Ovary (tissue), 9 donors: ENCODE data around the gene CDH23. TPM values are rescaled to one million over a fixed set of nuclear protein-coding genes. Genes with fewer than 3 reads are reported as not detected.

Experiments
- DNase-seq, 5 donors: peaks; one replicate each; pipeline ENCODE4 v3.0.0-alpha.2; 2019 to 2020
- H3K27ac ChIP-seq, 2 donors: fragments of 200-600 bp; one replicate each; pipeline versions ENCODE4 v1.5.1 to v1.8.0; 2019 to 2022
- H3K27me3 ChIP-seq: fragments of 200-600 bp; one replicate; pipeline ENCODE4 v1.8.0; 2022
- H3K36me3 ChIP-seq: fragments of 200-600 bp; sonication (generic); one replicate; pipeline ENCODE4 v1.5.1; 2019
- H3K4me1 ChIP-seq: one replicate; pipeline ENCODE4 v1.8.1; 2013; ENCODE audit warnings: mild to moderate bottlenecking, moderate library complexity; ENCODE audit not compliant: insufficient read depth
- H3K4me3 ChIP-seq: fragments of 200-600 bp; sonication (generic); one replicate; pipeline ENCODE4 v1.5.1; 2017
- H3K9me3 ChIP-seq, 2 donors: fragments of 200-600 bp in 1 of 2; sonication (generic) in 1 of 2; one replicate each; pipeline versions ENCODE4 v1.5.1 to v1.8.1; 2013 to 2019; ENCODE audit warnings: mild to moderate bottlenecking in 1 of 2, moderate library complexity in 1 of 2
- CTCF ChIP-seq, 3 donors: fragments of 450-650 bp in 2 of 3; fragments of 200-600 bp in 1 of 3; IDR thresholded peaks; one replicate each; pipeline versions ENCODE4 v1.5.1 to v1.8.0; 2016 to 2022; ENCODE audit warnings: antibody characterized with exemption in 3 of 3, mild to moderate bottlenecking in 1 of 3
- EP300 ChIP-seq: sonication (generic); formaldehyde crosslinking; IDR thresholded peaks from one replicate; pipeline ENCODE4 v1.6.1; 2017; ENCODE audit warnings: antibody characterized with exemption
- POLR2A ChIP-seq: fragments of 450-650 bp; IDR thresholded peaks from one replicate; pipeline ENCODE4 v1.6.1; 2017; ENCODE audit warnings: antibody characterized with exemption, mild to moderate bottlenecking, moderate library complexity
- WGBS, 3 donors: extraction: QIAGEN DNeasy Blood & Tissue Kit in 1 of 3; methylation state at CpG; one replicate each; pipeline versions ENCODE4 v1.1.5 to v1.1.7; 2013 to 2017; 5-methylcytosine and 5-hydroxymethylcytosine counted together
- intact Hi-C, 4 donors: fragments of 100-400 bp; cut with DNase I; formaldehyde crosslinking; loops; one replicate each; pipeline versions ENCODE4 v1.11.0 to v1.15.1; 2022 to 2023
- polyA plus RNA-seq, 2 donors: library from polyadenylated mRNA; stranded (reverse); fragments of 200-250 nt in 1 of 2; fragments of 350-450 nt in 1 of 2; fragmentation: Illumina TruSeq in 1 of 2; extraction: RNeasy Lipid Tissue Mini Kit (QIAGEN cat#74804) in 1 of 2; gene quantifications; one replicate each; pipeline ENCODE4 v1.2.3, GENCODE V29; 2013 to 2014
- total RNA-seq, 7 donors: library from RNA; depleted of rRNA in 2 of 7; stranded (reverse); fragments of >200 nt in 2 of 7; fragmentation: NEBNext Ultra II Directional in 3 of 7; extraction: Animal tissue kit (Norgen Biotek cat#: 25700) in 3 of 7; gene quantifications; one replicate each; pipeline versions ENCODE4 v1.1.0 to v1.2.4, GENCODE V29; 2016 to 2023
- donor health status: DM: no; HTN: no; CAD: no; lungs with moderate emphysema.
- donor health status: DM: no; HTN: no; CAD: no.
- donor health status: Bipolar disorder and iron deficiency.
- donor health status: DM: yes; HTN: yes; CAD: no.
- donor health status: DM: no; HTN: no; CAD: no.
- donor health status: DM: yes; HTN: yes; CAD: no.

The CDH23 gene
- total and polyA plus RNA-seq, 9 donors = 7.5 to 108 (median 39.1) TPM

DNA sequence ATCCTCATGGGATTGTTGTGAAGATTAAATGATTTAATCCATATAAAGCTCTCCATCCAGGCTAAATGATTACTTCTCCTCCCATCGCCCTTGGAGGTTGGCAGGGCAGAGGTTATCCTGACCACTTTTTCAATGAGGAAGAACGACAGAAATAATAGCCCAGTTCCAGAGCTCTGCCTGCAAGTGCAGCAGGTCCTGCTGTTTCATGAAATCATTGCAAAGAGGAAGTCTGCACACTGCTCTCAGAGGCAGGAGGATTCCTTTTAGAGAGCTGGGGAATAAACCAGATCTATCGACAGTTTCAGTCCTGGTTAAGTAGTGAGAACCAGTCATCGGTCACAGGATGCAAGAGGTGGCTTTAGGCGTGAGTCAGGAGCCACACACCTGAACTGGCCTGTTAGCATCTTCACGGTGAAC, 25.0 kb upstream of the CDH23 start:
- 66 to 73% (median 71%) methylated on average over 6 of the region's 6 CpGs for WGBS, 3 donors
- H3K4me1 ChIP-seq = peaks cover under 1% of the 10 kb centered on the region
- no peak overlapping the region for H3K4me3 ChIP-seq
- intact Hi-C loops = loop anchor here in 1 of 4 donors (10.0 kb wide), 1 partner anchor 47 kb away; no protein-coding TSS in a partner anchor
- no peaks in the 10 kb centered on the region for H3K27me3 ChIP-seq
- no peaks in the 10 kb centered on the region for H3K36me3 ChIP-seq
- no peak for DNase-seq
- TF ChIP-seq CTCF (IDR thresholded peaks at IDR 0.05) (no peak), EP300 (no peak), POLR2A (no peak)
- H3K27ac ChIP-seq = no peak overlapping the region
- no peaks in the 10 kb centered on the region for H3K9me3 ChIP-seq

DNA sequence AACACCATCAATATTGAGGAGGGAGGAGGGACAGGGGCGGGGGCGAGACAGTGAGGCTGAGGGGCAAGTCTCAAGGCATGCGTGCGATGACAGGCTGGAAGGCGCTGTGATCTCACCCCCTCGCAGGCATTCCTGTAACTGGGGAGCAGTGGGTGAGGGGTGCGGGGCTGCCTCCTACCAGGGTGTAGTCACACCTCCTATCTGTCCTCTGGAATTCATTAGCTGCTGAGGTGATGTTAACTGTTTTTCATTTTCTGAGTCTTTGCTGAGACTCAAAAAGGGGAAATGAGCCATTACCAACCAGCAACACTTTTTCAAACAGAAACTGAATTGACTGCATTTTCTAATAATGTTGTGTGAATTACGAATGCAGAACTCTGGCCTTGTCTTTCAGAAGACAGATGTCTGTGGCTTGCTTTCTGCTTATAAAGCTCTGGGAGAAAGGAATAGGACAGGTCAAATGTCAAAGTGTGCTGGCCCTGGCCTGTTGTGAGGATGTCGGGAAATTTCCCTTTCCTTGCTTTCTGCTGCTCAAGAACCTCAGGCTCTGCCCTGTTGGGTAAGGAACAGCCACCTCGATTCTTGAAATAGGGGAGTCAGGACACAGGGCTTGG, 23.7 kb upstream of the CDH23 start:
- TF ChIP-seq POLR2A (no peak), CTCF (IDR thresholded peaks at IDR 0.05) (no peak), EP300 (no peak)
- Histone ChIP-seq H3K27me3 (no peaks in the 10 kb centered on the region), H3K36me3 (no peaks in the 10 kb centered on the region), H3K27ac (no peak overlapping the region), H3K9me3 (no peaks in the 10 kb centered on the region), H3K4me1 (peaks cover 4% of the 10 kb centered on the region), H3K4me3 (no peak overlapping the region)
- no peak for DNase-seq
- WGBS, 3 donors = 82 to 84% (median 84%) methylated on average over 10 of the region's 10 CpGs
- intact Hi-C loops = loop anchor here in 1 of 4 donors (10.0 kb wide), 1 partner anchor 48 kb away; no protein-coding TSS in a partner anchor

DNA sequence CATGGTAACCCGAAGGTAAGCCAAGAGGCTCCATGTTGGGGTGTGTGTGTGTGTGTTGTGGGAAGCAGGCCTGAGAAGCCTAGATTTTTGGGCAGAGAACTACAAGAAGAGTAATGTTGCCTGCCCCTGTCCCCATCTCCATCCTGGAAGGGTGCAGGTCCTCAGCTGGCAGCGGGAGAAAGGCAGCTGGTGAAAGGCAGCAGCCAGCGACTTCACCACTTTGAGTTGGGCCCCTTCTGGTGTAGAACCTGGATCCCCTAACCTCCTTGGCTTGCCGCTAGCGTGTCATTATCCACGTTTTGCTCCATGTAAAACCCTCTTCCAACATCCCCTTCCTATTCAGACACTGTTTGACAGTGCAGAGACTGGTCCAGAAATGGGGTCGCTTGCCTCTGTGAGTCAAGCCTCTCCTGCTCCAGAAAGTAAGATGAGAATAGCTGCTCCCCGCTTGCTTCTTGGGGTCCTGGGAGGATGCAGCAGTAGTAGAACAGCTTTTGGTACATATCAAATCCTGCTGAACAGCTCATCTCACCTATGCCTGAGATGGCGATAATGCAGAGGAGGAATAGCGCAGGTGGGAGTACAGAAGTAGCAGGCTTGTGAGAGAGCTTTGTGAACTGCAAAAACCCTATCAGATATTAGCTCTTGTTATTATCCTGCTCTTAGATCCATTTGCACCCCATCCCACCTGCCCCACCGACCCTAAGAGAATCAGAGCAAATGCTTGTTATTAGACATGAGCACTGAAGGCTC, 22.1 kb upstream of the CDH23 start:
- no peak for DNase-seq
- intact Hi-C loops = loop anchor here in 2 of 4 donors (5.0 to 10.0 kb wide), 2 partner anchors 47 to 50 kb away; no protein-coding TSS in a partner anchor
- Histone ChIP-seq H3K27ac (no peak overlapping the region), H3K36me3 (no peaks in the 10 kb centered on the region), H3K9me3 (no peaks in the 10 kb centered on the region), H3K4me3 (no peak overlapping the region), H3K4me1 (peaks cover 4% of the 10 kb centered on the region), H3K27me3 (no peaks in the 10 kb centered on the region)
- TF ChIP-seq EP300 = no peak
- no peak for TF ChIP-seq CTCF (IDR thresholded peaks at IDR 0.05)
- TF ChIP-seq POLR2A = no peak
- WGBS, 3 donors = 89 to 92% (median 91%) methylated on average over 11 of the region's 11 CpGs

GRCh38 chr10:71375952-71376351, 20.8 kb upstream of the CDH23 start:
- WGBS, 3 donors = 42 to 56% (median 47%) methylated on average over 3 of the region's 3 CpGs
- no peak for TF ChIP-seq CTCF (IDR thresholded peaks at IDR 0.05)
- TF ChIP-seq POLR2A = no peak
- no peak for TF ChIP-seq EP300
- H3K4me1 ChIP-seq = peaks cover 4% of the 10 kb centered on the region
- H3K36me3 ChIP-seq = no peaks in the 10 kb centered on the region
- intact Hi-C loops = loop anchor here in 3 of 4 donors (2.0 to 10.0 kb wide), 3 partner anchors 49 to 57 kb away; partner anchors contain the start of gene SLC29A3 (in 1 of the 3)
- H3K27ac ChIP-seq = no peak overlapping the region
- H3K27me3 ChIP-seq = no peaks in the 10 kb centered on the region
- no peak overlapping the region for H3K4me3 ChIP-seq
- H3K9me3 ChIP-seq = no peaks in the 10 kb centered on the region
- DNase-seq = no peak
